A549 (cell line): Measurements from ENCODE around the gene CERKL. TPM values are rescaled to one million over a fixed set of nuclear protein-coding genes. Genes with fewer than 3 reads are reported as not detected.

Source experiments
- ATAC-seq, 2 experiments: fragments of 200-7000 bp in 1 of 2; fragments of >200 bp in 1 of 2; cut with Nextera tagmentation in 1 of 2; cut with Tn5 transposase in 1 of 2; 3 replicates each; pipeline versions ENCODE4 v1.8.0 to v1.9.1; 2018 to 2020; ENCODE audit warnings: mild to moderate bottlenecking in 1 of 2, moderate library complexity in 1 of 2
- CTCF ChIA-PET: fragments of 300-600 bp; sonication (Branson Sonifier 250); formaldehyde crosslinking; extraction: SDS; loops from one replicate; lab custom pipeline; 2021; ENCODE audit warnings: antibody characterized with exemption, inconsistent platforms; lab: Yijun Ruan, JAX
- POLR2A ChIA-PET: fragments of 350-600 bp; formaldehyde crosslinking; extraction: SDS; loops from one replicate; lab custom pipeline; 2021; ENCODE audit warnings: antibody characterized with exemption, inconsistent platforms; lab: Yijun Ruan, JAX
- DNase-seq, 2 experiments: peaks; one replicate each; pipeline versions ENCODE4 v3.0.0 to v3.0.0-alpha.2; 2011 to 2016; ENCODE audit warnings: low read depth in 1 of 2, low spot score in 1 of 2
- FAIRE-seq: peaks from 2 replicates; lab custom pipeline; 2011; peaks lifted over from hg19 to GRCh38; lab: Jason Lieb, UNC
- H3K27ac ChIP-seq, 2 experiments: fragments of >200 bp; sonication (Bioruptor Twin); formaldehyde crosslinking; 3 replicates each; pipeline ENCODE4 v1.5.1; 2016 to 2017
- H3K4me1 ChIP-seq: fragments of >200 bp; sonication (Bioruptor Twin); formaldehyde crosslinking; 3 replicates; pipeline ENCODE4 v1.6.1; 2016
- H3K4me2 ChIP-seq: fragments of >200 bp; sonication (Bioruptor Twin); formaldehyde crosslinking; 3 replicates; pipeline ENCODE4 v1.6.1; 2016
- H3K4me3 ChIP-seq: fragments of >200 bp; sonication (Bioruptor Twin); formaldehyde crosslinking; 3 replicates; pipeline ENCODE4 v1.5.1; 2016
- H3K9me3 ChIP-seq: fragments of >200 bp; sonication (Bioruptor Twin); formaldehyde crosslinking; 3 replicates; pipeline ENCODE4 v1.6.1; 2016
- BCL3 ChIP-seq: fragments of >200 bp; sonication (Bioruptor Twin); formaldehyde crosslinking; IDR thresholded peaks from 3 replicates; pipeline ENCODE4 v1.6.1; 2016
- CBX2 ChIP-seq: fragments of 200-600 bp; sonication (generic); IDR thresholded peaks from 2 replicates; pipeline ENCODE4 v1.6.1; 2016; ENCODE audit warnings: low read depth, mild to moderate bottlenecking, borderline replicate concordance
- CEBPB ChIP-seq, 2 experiments: fragments of >200 bp in 1 of 2; sonication (Bioruptor Twin) in 1 of 2; formaldehyde crosslinking in 1 of 2; IDR thresholded peaks; 2 replicates each; pipeline ENCODE4 v1.6.1; 2012 to 2016
- CTCF ChIP-seq: fragments of >200 bp; sonication (Bioruptor Twin); formaldehyde crosslinking; IDR thresholded peaks from 3 replicates; pipeline ENCODE4 v1.5.1; 2016
- EHF ChIP-seq: fragments of 250-450 bp; sonication (Bioruptor Pico); IDR thresholded peaks from 2 replicates; pipeline ENCODE4 v1.5.0; 2020; ENCODE audit warnings: mild to moderate bottlenecking
- EHMT2 ChIP-seq: fragments of 200-600 bp; sonication (generic); IDR thresholded peaks from 2 replicates; pipeline ENCODE4 v1.6.1; 2016; ENCODE audit warnings: antibody characterized with exemption, low read depth, mild to moderate bottlenecking, moderate library complexity
- ELK1 ChIP-seq: fragments of 150-350 bp; IDR thresholded peaks from 2 replicates; pipeline ENCODE4 v1.6.1; 2014; ENCODE audit warnings: low read depth, mild to moderate bottlenecking, low read length
- EP300 ChIP-seq, 2 experiments: fragments of >200 bp; sonication (Bioruptor Twin); formaldehyde crosslinking; IDR thresholded peaks; 2 replicates in 1 of 2; 3 replicates in 1 of 2; pipeline ENCODE4 v1.6.1; 2016 to 2017
- ESRRA ChIP-seq: fragments of 150-350 bp; IDR thresholded peaks from 2 replicates; pipeline ENCODE4 v1.6.1; 2014; ENCODE audit warnings: mild to moderate bottlenecking, low read length, borderline replicate concordance
- FOSB ChIP-seq: fragments of 250-450 bp; sonication (Bioruptor Pico); IDR thresholded peaks from 2 replicates; pipeline ENCODE4 v1.5.0; 2020; ENCODE audit warnings: mild to moderate bottlenecking, moderate library complexity
- FOXS1 ChIP-seq: fragments of 250-450 bp; sonication (Bioruptor Pico); IDR thresholded peaks from 2 replicates; pipeline ENCODE4 v1.5.0; 2020; ENCODE audit warnings: mild to moderate bottlenecking, moderate library complexity
- HES2 ChIP-seq: fragments of >200 bp; sonication (Bioruptor Twin); formaldehyde crosslinking; IDR thresholded peaks from 2 replicates; pipeline ENCODE4 v1.6.1; 2016
- HEYL ChIP-seq: fragments of 250-450 bp; sonication (Bioruptor Pico); IDR thresholded peaks from 2 replicates; pipeline ENCODE4 v1.8.0; 2021; ENCODE audit warnings: mild to moderate bottlenecking, moderate library complexity
- HOXB13 ChIP-seq: fragments of 250-450 bp; sonication (Bioruptor Pico); IDR thresholded peaks from 2 replicates; pipeline ENCODE4 v1.5.0; 2020; ENCODE audit warnings: low read depth, mild to moderate bottlenecking, moderate library complexity
- HOXB5 ChIP-seq: fragments of 250-450 bp; sonication (Bioruptor Pico); IDR thresholded peaks from 2 replicates; pipeline ENCODE4 v1.5.0; 2020; ENCODE audit warnings: mild to moderate bottlenecking, moderate library complexity
- JUN ChIP-seq, 2 experiments: fragments of >200 bp; sonication (Bioruptor Twin); formaldehyde crosslinking; IDR thresholded peaks; 2 replicates in 1 of 2; 3 replicates in 1 of 2; pipeline ENCODE4 v1.6.1; 2016 to 2017
- JUNB ChIP-seq: fragments of >200 bp; sonication (Bioruptor Twin); formaldehyde crosslinking; IDR thresholded peaks from 2 replicates; pipeline ENCODE4 v1.6.1; 2016
- MAX ChIP-seq: IDR thresholded peaks from 2 replicates; pipeline ENCODE4 v1.6.1; 2012
- MAZ ChIP-seq: fragments of 150-350 bp; IDR thresholded peaks from 2 replicates; pipeline ENCODE4 v1.6.1; 2014; ENCODE audit warnings: antibody characterized with exemption, low read depth, low read length, borderline replicate concordance
- POLR2A ChIP-seq: IDR thresholded peaks from 2 replicates; pipeline ENCODE4 v1.6.1; 2012; ENCODE audit warnings: mild to moderate bottlenecking, low read length
- SMC3 ChIP-seq: fragments of >200 bp; sonication (Bioruptor Twin); formaldehyde crosslinking; IDR thresholded peaks from 3 replicates; pipeline ENCODE4 v1.6.1; 2018; ENCODE audit warnings: inconsistent platforms
- SREBF2 ChIP-seq: fragments of 450-650 bp; IDR thresholded peaks from 2 replicates; pipeline ENCODE4 v1.6.1; 2014; ENCODE audit warnings: mild to moderate bottlenecking, moderate library complexity
- TFCP2L1 ChIP-seq: fragments of 250-450 bp; sonication (Bioruptor Pico); IDR thresholded peaks from 2 replicates; pipeline ENCODE4 v1.5.0; 2021; ENCODE audit warnings: mild to moderate bottlenecking
- TP53 ChIP-seq: fragments of 250-450 bp; sonication (Bioruptor Pico); IDR thresholded peaks from 2 replicates; pipeline ENCODE4 v1.5.0; 2021; ENCODE audit warnings: mild to moderate bottlenecking, moderate library complexity
- ZC3H11A ChIP-seq: fragments of 450-650 bp; IDR thresholded peaks from 2 replicates; pipeline ENCODE4 v1.6.1; 2014; ENCODE audit warnings: antibody characterized with exemption, mild to moderate bottlenecking
- ZSCAN20 ChIP-seq: fragments of 250-450 bp; sonication (Bioruptor Pico); IDR thresholded peaks from 2 replicates; pipeline ENCODE4 v1.8.0; 2022; ENCODE audit warnings: mild to moderate bottlenecking, moderate library complexity
- WGBS: methylation state at CpG from one replicate; pipeline ENCODE4 v1.1.6; 2017; ENCODE audit errors: missing lambda C conversion rate; 5-methylcytosine and 5-hydroxymethylcytosine counted together
- polyA plus RNA-seq, 4 experiments: library from polyadenylated mRNA; depleted of rRNA in 3 of 4; stranded (reverse); fragments of >200 nt; fragmentation: RNase III in 1 of 4; extraction: RNeasy Plus Mini Kit Qiagen cat#74134 plus additional on column Dnase treatment in 1 of 4; gene quantifications; 2 replicates in 3 of 4; 3 replicates in 1 of 4; pipeline ENCODE4 v1.2.3, GENCODE V29; 2011 to 2017

The CERKL gene
- polyA plus RNA-seq, 2 of the 4 experiments (the other 2 are of a cell fraction), result 0.30 to 0.85 TPM

- TF ChIP-seq SMC3 (no peak), FOSB (CRISPR knock-in tag) (no peak), MAZ (no peak), EHMT2 (no peak), HOXB13 (CRISPR knock-in tag) (no peak), CTCF (no peak), ZC3H11A (no peak), TP53 (CRISPR knock-in tag) (no peak), JUNB (no peak)
Observed at GRCh38 chr2:181642086-181642485, 14.8 kb downstream of the CERKL start (continued).

- FAIRE-seq (no peak), ATAC-seq (no peak), DNase-seq (no peak)
- POLR2A ChIA-PET, result no interaction called here
- H3K4me3 ChIP-seq, result no peak overlapping the region
- H3K4me2 ChIP-seq, result no peak overlapping the region
- H3K27ac ChIP-seq, result no peak overlapping the region
- no peak for TF ChIP-seq ESRRA
- no peak for TF ChIP-seq TFCP2L1 (CRISPR knock-in tag)
- no peak for TF ChIP-seq ZC3H11A
- TF ChIP-seq MAX, result no peak
- TF ChIP-seq HES2, result no peak
- TF ChIP-seq ZSCAN20 (CRISPR knock-in tag), result no peak
- CTCF ChIA-PET, result no interaction called here
- no peaks in the 10 kb centered on the region for H3K4me1 ChIP-seq
- 3% methylated on average over 1 of the region's 1 CpG for WGBS
- H3K9me3 ChIP-seq, result no peaks in the 10 kb centered on the region
Observed at GRCh38 chr2:181639686-181640085, 17.2 kb downstream of the CERKL start.

GRCh38 chr2:181632733-181633401 is 24.0 kb downstream of the CERKL start:
- ATAC-seq, result no peak
- no peak overlapping the region for H3K4me2 ChIP-seq
- WGBS, result 36% methylated on average over 4 of the region's 4 CpGs
- DNase-seq, result no peak
- no peak for FAIRE-seq
- H3K27ac ChIP-seq, result no peak overlapping the region
- CTCF ChIA-PET, result no interaction called here
- no peak for TF ChIP-seq CBX2
- no peak for TF ChIP-seq HOXB13 (CRISPR knock-in tag)
- TF ChIP-seq EP300 (IDR thresholded peaks at IDR 0.05), result no peak
- TF ChIP-seq ELK1, result no peak
- no peak for TF ChIP-seq BCL3
- TF ChIP-seq JUN (IDR thresholded peaks at IDR 0.05), result no peak
- TF ChIP-seq HOXB5 (CRISPR knock-in tag), result no peak
- TF ChIP-seq POLR2A, result no peak
- TF ChIP-seq EHF, result no peak
- TF ChIP-seq SREBF2, result no peak
- TF ChIP-seq JUNB, result no peak
- TF ChIP-seq FOXS1 (CRISPR knock-in tag), result no peak
- no peak for TF ChIP-seq CEBPB (IDR thresholded peaks at IDR 0.05)
- TF ChIP-seq HES2, result no peak
- no peak for TF ChIP-seq MAZ
- no peak for TF ChIP-seq HEYL (CRISPR knock-in tag)
- POLR2A ChIA-PET, result no interaction called here
- no peak overlapping the region for H3K4me3 ChIP-seq
- no peaks in the 10 kb centered on the region for H3K9me3 ChIP-seq
- H3K4me1 ChIP-seq, result no peaks in the 10 kb centered on the region
